GM21528 (cell line): ENCODE measurements around the gene OR11H7.
"Not testable (repeated sequence)": the region's sequence is repeated elsewhere in the genome, so short reads cannot be mapped to it uniquely, and the experiment has no call there.

Experiments used
- ATAC-seq: cut with Tn5 transposase; IDR thresholded peaks from one replicate; pipeline ENCODE4 v1.9.1; 2021; ENCODE audit warnings: mild to moderate bottlenecking, moderate library complexity; ENCODE audit not compliant: unreplicated experiment, low FRiP score

Gene OR11H7

DNA sequence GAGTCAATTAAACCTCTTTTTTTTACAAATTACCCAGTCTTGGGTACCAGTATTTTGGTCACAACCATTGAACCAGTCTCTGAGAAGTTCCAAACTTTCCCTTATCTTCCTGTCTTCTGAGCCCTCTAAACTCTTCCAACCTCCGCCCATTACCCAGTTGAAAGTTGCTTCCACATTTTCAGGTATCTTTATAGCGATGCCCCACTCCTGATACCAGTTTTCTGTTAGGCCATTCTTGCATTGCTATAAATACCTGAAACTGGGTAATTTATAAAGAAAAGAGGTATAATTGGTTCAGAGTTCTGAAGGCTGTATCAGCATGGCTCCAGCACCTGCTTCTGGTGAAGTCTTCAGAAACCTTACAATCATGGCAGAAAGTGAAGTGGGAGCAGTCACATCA, 45.3 kb downstream of the OR11H7 start:
- ATAC-seq: no peak

DNA sequence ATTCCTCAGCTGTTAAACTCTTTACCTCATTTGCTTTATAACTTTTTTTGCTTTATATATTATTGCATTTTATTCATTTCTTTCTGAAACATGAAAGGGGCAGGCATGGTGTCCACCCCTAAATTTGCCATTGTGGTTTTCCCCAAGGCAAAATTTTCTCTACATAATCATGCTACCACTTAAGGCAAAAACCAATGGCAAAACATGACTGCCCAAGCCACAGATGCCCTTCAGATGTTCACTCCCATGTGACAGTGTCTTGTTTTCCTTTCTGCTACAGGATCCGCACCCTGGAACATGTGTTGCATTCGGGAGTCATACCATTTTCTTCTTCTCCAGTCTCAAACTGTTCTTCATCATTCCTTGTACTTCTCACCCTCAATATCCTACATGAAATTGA, 48.6 kb downstream of the OR11H7 start:
- no peak for ATAC-seq

DNA sequence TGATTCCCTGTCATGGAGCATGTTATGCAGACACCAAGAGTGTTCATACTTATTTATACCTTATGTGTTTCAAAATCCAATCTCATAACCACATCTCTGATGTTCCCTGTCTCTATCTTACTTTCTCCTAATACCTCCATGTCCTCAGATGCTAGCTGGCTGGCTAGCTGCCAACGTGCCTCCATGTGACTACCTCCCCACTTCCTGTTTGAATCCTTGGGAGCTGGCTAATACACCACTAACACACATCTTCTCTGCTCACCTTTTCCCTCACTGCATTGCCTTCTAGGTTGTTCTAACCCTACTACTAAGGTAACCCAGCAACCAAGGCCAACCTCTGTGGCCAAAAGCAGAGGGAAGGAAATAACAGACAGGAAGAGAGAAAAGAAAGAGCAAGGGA, 49.6 kb downstream of the OR11H7 start:
- ATAC-seq: no peak

DNA sequence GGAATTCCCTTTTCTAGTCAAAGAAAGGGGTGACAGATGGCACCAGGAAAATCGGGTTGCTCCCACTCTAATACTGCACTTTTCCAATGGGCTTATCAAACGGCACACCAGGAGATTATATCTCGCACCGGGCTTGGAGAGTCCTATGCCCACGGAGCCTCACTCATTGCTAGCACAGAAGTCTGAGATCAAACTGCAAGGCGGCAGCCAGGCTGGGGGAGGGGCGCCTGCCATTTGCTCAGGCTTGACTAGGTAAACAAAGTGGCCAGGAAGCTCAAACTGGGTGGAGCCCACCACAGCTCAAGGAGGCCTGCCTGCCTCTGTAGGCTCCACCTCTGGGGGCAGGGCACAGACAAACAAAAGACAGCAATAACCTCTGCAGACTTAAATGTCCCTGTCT, 51.5 kb downstream of the OR11H7 start:
- ATAC-seq: not testable (repeated sequence)
